Measurements from ENCODE around the gene EFCAB12.
"Not testable (repeated sequence)": the region's sequence is repeated elsewhere in the genome, so short reads cannot be mapped to it uniquely, and the experiment has no call there.

EFCAB12 gene

DNA sequence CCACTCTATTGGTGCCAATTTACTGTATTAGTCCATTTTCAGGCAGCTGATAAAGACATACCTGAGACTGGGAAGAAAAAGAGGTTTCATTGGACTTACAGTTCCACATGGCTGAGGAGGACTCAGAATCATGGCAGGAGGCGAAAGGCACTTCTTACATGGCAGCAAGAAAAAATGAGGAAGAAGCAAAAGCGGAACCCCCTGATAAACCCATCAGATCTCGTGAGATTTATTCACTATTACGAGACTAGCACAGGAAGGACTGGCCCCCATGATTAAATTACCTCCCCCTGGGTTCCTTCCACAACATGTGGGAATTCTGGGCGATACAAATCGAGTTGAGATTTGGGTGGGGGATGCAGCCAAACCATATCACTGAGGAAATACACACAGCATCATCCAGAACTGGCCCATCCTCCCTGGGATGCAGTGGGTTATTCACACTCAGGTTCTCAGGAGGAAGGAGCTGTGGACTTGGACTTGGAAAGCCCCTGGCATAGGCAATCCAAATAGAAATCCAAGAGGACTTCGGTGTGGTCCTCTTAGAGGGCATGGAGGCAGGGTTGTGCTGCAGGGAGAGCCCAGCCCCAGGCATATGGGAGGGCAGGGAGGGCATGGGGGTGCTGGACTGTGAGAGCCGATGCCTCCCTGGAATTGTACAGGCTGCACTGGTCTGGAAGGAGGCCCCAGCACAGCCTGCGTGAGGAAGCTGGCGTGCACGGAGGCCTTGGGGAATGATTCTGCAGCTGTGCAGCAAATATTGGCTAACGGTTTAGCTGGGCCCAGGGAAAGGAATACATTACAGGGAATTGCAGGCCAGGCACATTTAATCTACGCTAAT is 62.9 kb downstream of the EFCAB12 start:
- DNase-seq (ENCODE audit: low read depth) = no peak

GRCh38 chr3:129364811-129365210 is 63.6 kb downstream of the EFCAB12 start:
- not testable (repeated sequence) for DNase-seq (ENCODE audit: low read depth)

DNA sequence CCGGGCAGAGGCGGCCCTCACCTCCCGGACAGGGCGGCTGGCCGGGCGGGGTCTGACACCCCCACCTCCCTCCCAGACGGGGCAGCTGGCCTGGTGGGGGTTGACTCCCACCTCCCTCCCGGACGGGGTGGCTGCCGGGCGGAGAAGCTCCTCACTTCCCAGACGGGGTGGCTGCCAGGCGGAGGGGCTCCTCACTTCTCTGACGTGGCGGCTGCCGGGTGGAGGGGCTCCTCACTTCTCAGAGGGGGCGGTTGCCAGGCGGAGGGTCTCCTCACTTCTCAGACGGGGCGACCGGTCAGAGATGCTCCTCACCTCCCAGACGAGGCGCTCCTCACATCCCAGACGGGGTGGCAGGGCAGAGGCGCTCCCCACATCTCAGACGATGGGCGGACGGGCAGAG is 65.1 kb downstream of the EFCAB12 start:
- not testable (repeated sequence) for DNase-seq (ENCODE audit: low read depth)

GRCh38 chr3:129360705-129361460 is 67.6 kb downstream of the EFCAB12 start:
- no peak for DNase-seq (ENCODE audit: low read depth)

DNA sequence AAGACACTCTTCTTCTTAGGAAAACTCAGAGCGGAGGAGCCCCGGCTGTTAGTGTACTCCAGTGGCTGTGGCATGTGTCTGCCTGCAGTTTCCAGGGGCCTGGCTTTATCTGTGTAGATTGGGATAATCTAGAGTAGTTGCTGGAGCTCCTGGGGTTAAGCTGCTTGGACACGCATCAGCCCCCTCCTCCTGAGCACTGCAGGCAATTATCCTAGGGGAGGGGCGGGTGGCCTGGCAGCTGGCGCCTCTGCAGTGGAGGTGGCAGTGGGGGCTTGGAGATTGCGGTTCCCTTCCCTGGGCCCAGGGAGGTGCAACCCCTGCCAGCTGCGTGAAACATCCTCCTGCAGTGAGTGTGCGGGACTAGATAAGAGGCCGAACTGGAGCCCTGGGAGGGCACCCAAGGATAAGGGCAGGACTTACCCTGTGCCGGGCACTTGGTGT is 68.2 kb downstream of the EFCAB12 start:
- no peak for DNase-seq (ENCODE audit: low read depth)

GRCh38 chr3:129358772-129359371 is 69.6 kb downstream of the EFCAB12 start:
- DNase-seq (ENCODE audit: low read depth) = no peak

DNA sequence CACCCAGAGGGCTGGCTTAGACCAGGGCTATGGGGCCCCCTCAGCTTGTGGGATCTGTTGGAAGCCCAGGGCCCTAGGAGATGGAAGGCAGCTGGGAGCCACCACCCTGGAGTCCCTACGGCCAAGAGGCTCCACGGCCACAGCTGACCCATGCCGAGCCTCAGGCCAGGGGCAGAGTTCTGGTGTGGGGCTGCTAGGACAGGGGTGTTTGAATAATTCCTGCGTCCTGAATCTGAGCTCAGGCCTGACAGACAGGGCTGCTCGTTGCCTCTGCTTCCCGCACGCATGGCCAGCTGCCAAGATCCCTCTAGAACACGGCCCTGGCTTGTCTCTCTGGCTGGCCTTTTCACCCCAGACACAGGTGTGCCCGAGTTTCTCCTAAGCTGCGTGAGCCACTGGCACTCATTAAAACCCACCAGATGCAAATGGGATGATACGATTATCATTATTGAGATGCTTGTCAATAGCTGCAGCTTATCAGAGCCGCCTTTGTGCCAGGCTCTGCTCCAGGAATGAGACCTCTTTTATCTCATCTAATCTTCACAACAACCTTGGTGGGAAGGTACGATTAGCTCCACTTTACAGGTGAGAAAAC is 70.2 kb downstream of the EFCAB12 start:
- no peak for DNase-seq (ENCODE audit: low read depth)

DNA sequence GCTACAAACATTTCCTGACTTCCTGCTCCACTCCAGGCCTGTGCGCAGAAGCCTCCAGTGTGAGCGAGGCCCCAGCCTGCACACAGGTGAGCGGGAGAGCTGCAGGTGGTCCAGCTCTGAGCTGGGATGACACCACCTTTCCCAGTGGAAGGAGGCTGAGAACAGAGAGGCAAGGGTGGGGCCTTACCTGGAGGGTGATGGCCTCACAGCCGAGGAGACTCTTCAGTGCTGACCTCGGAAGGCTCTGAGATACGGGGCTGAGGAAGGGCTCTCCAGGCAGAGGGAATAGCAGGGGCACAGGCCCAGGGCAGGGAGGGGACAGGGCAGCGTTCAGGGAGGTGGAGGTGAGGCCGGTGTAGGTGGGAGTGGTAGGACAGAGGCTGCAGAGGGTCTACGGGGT is 70.8 kb downstream of the EFCAB12 start:
- no peak for DNase-seq (ENCODE audit: low read depth)

DNA sequence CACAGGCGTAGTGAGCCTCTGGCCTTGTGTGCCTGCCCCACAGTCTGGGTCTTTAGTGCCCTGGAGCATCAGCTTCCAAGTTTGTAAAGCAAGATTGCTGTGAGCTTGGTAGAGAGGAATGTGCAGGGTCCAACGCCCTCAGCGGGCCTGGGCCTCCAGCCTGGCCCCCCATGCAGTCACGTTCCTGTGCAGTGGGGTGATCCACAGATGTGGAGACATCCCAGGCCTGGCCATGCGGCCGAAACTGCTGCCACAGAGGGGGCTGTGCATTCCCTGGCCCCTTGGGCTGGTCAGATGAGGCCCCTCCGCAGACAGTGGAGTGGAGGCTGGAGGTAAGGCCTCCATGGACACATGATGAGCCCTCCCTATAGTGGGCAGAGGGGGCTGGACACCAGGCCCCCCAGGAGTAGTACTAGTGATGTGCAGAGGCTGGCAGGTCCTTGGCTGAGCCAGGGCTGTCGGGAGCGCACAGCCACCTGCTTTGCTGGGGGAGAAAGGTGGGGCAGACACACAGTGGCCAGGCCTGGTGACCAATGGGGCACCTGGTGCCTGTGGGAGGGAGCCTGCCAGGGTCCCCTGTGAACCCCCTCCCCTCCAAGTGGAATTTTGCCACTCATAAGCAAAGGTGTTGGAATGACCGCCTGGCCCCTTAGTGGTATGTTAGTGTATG is 71.5 kb downstream of the EFCAB12 start:
- DNase-seq (ENCODE audit: low read depth) = no peak

DNA sequence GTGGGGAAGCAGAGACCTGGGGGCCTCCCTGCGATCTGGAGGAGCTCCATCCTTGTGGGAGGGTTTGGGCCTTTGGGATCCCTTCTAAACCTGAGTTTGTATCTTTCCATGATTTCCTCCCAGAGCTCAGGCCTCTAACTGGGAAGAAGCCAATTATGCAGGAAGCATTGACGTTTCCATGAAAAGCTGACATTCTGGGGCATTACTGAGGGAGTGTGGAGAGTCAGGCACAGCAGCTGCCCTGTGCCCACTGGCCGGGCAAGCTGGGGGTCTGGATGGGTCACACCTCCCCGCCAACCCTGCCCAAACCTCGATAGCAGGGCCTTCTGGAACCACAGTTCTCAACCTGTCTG is 74.9 kb downstream of the EFCAB12 start:
- no peak for DNase-seq (ENCODE audit: low read depth)

DNA sequence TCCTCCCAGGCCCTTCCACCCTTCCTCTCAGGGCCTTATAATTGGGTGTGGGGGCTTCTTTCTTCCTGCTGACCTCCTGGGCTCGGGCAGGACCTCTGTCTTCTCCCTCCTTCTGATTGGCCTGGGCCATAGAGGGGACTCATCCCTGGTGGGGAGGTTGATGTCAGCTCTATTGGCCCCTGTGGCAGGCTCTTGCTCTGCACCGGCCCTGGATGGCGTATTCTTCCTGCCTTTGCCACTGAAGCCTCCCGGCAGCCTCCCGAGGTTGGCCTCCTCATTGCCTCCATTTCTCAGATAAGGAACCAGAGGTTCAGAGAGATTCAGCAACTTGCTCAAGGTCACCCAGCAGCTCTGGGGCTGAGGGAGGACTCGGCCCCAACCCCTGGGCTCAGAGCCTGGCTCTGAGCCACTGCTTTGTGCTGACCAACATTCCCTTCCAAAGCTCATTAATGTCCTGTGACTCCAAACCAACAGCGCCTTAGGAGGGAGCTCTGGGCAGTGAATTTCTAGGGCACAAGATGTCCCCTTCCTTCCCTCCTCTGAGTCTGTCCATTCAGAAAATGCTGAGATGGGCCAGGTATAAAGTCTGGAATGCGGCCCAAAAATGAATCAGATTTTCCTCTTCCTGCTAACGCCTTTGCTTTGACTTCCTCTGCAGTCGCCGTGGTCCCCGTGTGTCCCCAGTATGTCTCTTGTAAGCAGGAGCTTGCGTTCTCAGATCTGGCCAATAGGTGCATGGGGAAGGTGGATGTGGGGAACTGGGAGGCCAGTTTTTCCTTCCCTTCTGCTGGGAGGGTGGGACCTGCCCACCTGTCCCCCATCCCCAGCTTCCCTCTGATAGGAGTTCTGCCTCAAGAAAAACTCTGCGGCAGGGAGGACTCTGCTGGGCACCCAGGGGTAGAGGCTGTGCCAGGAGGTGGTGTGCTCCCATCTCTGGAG is 75.5 kb downstream of the EFCAB12 start:
- DNase-seq (ENCODE audit: low read depth) = no peak

GRCh38 chr3:129352045-129352444 is 76.4 kb downstream of the EFCAB12 start:
- no peak for DNase-seq (ENCODE audit: low read depth)

Data from HS-5 (cell line).